ENCODE data around the gene EIF2S2.
"Not testable (repeated sequence)": the region's sequence is repeated elsewhere in the genome, so short reads cannot be mapped to it uniquely, and the experiment has no call there.

Gene EIF2S2, protein sequence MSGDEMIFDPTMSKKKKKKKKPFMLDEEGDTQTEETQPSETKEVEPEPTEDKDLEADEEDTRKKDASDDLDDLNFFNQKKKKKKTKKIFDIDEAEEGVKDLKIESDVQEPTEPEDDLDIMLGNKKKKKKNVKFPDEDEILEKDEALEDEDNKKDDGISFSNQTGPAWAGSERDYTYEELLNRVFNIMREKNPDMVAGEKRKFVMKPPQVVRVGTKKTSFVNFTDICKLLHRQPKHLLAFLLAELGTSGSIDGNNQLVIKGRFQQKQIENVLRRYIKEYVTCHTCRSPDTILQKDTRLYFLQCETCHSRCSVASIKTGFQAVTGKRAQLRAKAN

DNA sequence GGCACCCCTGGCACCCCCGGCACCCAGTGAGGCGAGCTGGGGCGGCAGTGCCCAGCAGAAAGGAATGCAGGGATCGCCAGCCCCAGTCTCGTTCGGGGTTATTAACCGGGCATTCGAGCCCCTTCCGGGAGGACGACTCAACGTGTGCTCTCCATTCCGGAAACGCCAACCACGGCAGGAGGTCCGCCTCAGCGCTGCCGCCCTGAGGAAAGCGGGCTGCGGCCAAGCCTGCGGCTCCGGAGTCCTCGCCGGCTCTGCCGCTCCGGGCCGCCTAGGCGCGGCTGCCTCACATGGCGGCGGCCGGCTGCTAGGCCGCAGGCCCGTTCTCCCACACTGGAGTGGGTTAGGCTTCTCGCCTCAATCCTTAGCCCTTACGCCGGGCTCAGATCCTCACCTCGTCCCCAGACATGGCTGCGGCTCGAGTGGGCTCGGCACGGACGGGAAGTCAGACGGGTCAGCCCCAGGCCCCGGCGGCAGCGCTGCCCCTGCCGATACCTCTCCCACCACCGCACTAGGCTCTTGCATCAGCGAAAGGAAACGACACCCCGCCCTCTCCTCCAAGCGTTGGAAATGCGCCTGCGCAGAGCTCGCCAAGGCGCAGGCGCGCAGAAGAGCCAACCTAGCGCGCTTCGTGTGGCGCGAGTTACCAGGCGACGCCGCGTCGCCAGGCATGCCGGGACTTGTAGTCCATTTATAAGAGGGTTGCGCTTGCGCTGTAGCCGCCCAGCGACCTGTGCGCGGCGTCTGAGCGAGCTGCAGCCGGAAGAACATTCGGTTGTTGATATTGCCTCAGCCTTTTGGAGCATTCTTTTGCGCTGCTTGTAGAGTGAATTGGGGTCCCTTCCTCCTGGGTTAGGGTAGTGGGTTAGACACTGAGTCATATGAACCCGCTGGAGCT, at the start of gene EIF2S2:
Gene EIF2S2, minus strand, starts transcription at position 542 of the 898 bp plus-strand sequence. Its CDS starts 133 bp downstream, at position 409.
- peak; percentile 99 for DNase-seq

DNA sequence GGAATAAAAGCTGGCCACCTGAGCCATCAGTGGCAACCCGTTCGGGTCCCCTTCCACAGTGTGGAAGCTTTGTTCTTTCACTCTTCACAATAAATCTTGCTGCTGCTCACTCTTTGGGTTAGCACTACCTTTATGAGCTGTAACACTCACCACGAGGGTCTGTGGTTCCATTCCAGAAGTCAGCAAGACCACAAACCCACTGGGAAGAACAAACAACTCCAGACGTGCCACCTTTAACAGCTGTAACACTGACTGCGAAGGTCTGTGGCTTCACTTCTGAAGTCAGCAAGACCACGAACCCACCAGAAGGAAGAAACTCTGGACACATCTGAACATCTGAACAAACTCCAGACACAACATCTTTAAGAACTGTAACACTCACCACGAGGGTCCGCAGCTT, 45.7 kb upstream of the EIF2S2 start:
- not testable (repeated sequence) for DNase-seq

DNA sequence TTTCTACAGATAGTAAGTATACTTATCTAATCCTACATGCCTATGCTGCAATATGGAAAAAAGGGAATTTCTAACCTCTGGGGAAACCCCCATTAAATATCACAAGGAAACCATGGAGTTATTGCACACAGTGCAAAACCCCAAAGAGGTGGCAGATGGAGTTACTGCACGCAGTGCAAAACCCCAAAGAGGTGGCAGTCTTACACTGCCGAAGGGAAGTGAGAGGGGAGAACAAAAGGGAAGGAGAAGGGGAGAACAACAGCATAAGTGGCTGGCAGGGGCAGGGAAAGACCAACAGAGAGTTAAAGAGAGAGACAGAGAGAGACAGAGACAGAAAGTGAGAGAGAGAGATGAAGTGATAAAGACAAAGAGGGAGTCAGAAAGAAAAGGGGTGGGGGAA, 43.8 kb upstream of the EIF2S2 start:
- DNase-seq, result no peak

DNA sequence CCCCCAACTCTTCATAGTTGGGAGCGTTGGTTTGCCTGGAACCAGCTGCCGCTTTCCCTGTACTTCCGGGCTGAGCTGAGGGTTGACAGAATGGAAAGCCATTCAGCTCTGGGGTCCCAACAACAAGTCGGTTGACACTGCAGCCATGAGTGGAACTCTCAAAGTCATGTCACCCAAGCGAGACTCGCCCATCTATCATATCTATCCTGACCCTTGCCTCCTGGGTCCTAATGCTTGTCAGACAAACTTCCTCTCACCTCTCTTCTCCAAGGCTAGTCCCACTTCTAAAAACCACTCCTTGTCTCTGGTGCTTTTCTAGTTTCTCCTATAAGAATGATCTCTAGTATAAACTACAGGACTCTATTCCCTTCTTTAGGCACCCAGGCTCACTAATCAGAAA, 41.1 kb upstream of the EIF2S2 start:
- DNase-seq, result not testable (repeated sequence)

DNA sequence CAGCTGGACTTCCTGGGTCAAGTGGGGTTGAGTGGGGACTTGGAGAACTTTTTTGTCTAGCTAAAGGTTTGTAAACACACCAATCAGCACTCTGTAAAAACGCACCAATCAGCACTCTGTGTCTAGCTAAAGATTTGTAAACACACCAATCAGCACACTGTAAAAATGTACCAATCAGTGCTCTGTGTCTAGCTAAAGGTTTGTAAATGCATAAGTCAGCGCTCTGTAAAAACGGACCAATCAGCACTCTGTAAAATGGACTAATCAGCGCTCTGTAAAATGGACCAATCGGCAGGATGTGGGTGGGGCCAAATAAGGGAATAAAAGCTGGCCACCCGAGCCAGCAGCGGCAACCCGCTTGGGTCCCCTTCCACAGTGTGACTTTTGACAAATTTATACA, 40.0 kb upstream of the EIF2S2 start:
- not testable (repeated sequence) for DNase-seq

DNA sequence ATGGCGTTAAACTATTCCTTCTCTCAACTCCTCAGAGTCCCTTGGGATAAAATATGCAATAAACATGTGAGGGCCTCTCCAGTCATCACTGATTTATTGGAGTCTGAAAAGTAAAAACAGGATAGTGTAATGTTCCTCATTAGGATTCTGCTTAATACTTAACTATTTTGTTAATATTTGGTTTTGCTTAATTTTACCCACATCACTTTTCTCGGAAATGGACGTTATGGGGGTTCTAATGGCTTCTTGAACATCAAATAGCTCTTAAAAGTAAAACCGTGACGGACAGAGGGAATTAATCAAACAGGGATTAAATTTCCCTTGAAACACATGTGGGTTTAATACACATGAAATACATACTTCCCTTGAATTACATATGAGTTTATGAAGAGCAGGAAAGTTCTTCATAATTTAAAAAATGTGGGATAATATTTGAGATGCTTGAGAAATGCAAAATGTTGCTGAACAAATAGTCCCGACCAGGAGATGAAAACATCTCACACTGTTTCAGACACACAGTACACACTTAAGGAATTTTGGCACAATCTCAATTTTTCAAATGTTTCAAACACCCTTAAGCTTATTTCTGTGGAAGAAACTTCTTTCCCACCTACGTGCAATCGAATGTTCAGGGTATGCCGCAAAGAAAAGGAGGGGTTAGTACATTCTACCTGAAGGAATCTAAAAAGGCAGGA, 38.4 kb upstream of the EIF2S2 start:
- no peak for DNase-seq

DNA sequence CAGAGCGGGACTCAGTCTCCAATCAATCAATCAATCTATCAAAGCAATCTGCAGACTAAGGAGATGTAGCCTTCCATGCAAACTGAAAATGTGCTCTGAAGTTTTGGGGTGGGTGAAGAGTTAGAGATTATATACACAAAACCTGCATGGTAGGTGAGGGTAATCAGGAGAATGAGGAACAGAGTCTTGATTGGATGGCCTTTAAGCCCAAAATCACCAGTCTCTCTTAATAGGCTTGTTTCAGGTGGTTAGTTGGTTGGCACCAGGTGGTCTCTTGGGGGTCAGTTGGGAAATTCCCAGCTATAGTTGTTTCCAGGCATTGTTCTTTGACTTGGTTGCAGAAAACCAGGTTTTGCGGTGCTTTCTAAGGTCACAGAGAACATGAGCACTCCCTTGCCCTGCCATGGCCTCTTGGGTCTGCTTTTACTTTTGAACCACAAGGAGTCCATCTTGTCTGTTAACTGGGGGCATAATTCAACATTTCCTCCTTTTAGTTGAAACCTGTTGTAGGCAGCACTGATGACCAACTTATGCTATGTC, 33.3 kb upstream of the EIF2S2 start:
- DNase-seq, result no peak

DNA sequence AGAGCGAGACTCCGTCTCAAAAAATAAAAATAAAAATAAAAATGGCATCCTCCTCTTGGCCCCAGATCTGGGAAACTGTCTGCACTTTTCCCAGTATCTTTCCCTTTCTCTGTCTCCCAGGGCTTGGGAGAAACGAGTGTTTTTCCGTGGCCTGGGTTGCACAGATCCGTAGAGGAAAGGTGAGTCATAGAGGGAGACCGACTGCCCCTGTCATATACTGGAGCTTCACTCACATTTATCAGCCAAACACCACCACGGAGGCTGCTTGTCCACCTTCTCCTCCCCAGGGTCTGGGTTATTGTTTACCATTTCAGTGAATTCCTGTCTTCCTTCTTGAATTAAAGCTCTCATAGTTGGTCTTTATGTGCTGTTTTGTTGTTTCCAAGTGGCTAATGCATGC, 31.9 kb upstream of the EIF2S2 start:
- DNase-seq, result no peak

DNA sequence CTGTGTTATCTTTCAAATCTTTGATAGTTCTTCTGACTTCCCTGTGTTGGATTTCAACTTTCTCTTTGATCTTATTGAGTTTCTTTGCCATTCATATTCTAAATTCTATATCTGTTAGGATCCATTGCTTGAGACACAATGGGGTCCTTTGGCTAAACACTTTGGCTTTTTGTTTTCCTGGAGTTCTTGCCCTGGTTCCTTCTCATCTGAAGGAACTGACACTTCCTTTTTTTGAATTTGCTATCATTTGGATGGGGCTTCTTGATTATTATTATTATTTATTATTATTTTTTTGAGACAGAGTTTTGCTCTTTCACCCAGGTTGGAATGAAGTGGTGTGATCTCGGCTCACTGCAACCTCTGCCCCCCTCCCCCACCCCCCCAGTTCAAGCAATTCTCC, 30.1 kb upstream of the EIF2S2 start:
- no peak for DNase-seq

DNA sequence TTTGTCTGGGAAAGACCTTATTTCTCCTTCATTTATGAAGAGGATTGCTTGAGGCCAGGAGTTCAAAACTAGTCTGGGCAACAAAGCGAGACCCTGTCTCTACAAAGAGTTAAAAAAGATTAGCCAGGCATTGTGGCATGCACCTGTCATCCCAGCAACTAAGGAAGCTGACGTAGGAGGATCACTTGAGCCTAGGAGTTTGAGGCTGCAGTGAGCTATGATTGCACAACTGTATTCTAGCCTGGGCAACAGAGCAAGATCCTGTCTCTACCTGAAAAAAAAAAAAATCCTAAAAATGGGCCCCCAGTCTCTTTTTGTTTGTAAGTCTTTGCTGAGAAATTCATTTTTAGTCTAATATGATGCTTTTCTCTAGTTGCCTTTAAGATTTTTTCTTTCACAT, 29.2 kb upstream of the EIF2S2 start:
- DNase-seq, result no peak

DNA sequence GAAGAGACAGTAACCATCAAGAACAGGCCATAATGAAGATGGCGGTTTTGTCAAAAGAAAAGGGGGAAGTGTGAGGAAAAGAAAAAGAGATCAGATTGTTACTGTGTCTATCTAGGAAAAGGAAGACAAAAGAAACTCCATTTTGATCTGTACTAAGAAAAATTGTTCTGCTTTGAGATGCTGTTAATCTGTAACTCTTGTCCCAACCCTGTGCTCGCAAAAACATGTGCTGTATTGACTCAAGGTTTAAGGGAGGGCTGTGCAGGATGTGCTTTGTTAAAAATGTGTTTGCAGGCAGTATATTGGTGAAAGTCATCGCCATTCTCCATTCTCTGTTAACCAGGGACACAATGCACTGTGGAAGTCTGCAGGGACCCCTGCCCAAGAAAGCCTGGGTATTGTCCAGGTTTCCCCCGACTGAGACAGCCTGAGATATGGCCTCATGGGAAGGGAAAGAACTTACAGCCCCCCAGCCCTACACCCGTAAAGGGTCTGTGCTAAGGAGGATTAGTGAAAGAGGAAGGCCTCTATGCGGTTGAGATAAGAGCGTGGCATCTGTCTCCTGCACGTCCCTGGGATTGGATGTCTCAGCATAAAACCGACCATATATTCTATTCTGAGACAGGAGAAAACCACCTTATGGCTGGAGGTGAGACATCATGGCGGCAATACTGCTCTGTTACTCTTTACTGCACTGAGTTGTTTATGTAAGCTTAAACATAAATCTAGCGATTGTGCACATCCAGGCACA, 23.7 kb upstream of the EIF2S2 start:
- DNase-seq, result not testable (repeated sequence)

DNA sequence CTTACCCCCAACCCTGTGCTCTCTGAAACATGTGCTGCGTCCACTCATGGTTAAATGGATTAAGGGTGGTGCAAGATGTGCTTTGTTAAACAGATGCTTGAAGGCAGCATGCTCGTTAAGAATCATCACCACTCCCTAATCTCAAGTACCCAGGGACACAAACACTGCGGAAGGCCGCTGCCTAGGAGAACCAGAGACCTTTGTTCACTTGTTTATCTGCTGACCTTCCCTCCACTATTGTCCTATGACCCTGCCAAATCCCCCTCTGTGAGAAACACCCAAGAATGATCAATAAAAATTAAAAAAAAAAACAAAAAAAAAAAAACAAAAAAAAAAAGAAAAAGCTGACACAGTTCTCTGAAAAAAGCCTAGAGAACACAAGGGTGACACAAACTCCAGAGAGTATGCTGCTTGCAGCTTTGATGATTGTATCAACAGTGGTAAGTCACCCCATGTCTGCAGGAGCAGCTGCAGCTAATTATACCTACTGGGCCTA, 21.4 kb upstream of the EIF2S2 start:
- DNase-seq, result not testable (repeated sequence)

DNA sequence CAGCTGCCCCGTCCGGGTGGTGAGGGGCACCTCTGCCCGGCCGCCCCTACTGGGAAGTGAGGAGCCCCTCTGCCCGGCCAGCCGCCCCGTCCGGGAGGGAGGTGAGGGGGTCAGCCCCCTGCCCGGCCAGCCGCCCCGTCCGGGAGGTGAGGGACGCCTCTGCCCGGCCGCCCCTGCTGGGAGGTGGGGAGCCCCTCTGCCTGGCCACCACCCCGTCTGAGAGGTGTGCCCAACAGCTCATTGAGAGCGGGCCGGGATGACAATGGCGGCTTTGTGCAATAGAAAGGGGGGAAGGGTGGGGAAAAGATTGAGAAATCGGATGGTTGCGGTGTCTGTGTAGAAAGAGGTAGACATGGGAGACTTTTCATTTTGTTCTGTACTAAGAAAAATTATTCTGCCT, 20.9 kb upstream of the EIF2S2 start:
- not testable (repeated sequence) for DNase-seq

DNA sequence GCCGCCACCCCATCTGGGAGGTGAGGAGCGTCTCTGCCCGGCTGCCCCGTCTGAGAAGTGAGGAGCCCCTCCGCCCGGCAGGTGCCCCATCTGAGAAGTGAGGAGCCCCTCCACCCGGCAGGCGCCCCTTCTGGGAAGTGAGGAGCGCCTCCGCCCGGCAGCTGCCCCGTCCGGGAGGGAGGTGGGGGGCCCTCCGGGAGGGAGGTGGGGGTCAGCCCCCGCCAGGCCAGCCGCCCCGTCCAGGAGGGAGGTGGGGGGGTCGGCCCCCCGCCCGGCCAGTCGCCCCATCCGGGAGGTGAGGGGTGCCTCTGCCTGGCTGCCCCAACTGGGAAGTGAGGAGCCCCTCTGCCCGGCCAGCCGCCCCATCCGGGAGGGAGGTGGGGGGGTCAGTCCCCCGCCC, 20.4 kb upstream of the EIF2S2 start:
- not testable (repeated sequence) for DNase-seq

DNA sequence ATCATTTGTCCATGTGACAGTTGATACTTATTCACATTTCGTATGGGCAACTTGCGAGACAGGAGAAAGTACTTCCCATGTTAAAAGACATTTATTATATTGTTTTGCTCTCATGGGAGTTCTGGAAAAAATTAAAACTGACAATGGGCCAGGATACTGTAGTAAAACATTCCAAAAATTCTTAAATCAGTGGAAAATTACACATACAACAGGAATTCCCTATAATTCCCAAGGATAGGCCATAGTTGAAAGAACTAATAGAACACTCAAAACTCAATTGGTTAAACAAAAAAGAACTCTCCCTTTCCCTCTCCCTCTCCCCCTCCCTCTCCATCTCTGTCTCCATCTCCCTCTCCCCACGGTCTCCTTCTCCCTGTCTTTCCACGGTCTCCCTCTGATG, 19.4 kb upstream of the EIF2S2 start:
- DNase-seq, result no peak

DNA sequence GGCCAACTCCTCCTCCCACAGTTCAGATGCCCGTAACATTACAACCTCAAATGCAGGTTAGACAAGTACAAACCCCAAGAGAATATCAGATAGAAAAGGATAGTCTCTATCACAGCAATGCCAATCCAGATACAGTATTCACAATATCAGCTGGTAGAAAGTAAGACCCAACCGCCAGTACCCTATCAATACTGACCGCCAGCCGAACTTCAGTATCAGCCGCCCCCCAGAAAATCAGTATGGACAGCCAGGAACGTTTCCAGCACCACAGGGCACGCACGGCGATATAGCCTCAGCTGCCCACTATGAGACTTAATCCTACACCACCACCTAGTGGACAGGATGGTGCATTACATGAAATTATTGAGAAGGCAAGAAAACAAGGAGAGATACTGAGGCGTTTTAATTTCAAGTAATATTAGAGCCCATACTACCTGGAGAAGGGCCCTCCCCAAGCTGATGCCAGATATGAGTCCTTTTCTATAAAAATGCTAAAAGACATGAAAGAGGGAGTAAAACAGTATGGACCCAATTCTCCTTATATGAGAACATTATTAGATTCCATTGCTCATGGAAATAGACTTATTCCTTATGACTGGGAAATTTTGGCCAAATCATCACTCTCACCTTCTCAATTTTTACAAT, 17.6 kb upstream of the EIF2S2 start:
- peak; percentile 82 for DNase-seq

DNA sequence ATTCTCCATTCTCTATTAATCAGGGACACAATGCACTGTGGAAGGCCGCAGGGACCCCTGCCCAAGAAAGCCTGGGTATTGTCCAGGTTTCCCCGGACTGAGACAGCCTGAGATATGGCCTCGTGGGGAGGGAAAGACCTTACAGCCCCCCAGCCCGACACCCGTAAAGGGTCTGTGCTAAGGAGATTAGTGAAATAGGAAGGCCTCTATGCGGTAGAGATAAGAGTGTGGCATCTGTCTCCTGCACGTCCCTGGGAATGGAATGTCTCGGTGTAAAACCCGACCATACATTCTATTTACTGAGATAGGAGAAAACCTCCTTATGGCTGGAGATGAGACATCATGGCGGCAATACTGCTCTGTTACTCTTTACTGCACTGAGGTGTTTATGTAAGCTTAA, 15.7 kb upstream of the EIF2S2 start:
- no peak for DNase-seq

DNA sequence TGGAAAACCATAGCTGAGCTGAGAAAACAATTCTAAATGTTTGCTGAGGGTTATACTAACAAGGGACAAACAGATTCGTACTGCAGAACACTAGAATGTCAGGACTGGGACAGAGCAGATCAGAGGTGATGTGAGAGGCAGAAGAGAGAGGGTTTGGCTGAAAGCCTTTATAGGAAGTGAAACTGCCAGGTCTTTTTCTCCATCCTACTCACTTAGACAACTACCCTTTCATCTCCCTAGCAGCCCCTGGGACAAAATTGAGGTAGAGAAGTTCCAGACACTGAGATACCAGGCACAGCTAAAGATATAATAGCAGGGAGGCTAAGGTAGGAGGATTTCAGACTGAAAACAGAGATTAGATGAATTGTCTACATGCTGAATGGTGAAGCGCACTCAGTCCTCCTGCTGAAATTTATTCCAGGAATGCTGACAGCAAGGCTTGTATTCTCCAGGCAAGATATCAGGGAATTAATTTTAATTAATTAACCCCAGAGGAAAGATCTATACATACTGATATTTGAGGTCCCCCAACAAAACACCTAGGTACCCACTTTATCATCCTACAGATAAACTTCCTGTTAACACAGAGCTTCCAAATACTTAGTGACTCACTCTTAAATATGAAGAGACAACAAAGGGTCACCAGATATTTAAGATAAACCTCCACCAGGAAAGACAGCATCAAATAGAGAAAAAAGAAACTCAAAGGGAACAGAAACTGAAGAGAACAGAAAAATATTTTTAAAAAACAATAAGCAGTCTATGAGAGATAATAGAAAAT, 12.6 kb upstream of the EIF2S2 start:
- DNase-seq, result no peak

DNA sequence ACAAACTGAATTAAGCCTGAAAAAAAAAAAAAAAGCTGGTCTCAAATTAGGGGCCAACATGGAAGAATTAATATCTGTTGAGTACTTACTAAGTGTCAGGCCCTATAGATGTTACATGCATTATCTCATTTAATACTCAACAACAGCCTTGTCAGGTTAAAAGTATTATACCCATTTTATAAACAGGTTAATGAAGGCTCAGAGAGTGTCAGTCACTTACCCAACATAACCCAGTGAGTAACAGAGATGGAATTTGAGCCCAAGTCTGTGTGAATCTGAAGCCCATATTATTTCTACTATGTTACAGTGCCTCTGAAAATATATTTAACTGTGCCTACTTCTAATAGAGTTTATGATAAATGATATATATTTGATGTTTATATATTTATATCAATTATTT, 11.3 kb upstream of the EIF2S2 start:
- DNase-seq, result no peak

DNA sequence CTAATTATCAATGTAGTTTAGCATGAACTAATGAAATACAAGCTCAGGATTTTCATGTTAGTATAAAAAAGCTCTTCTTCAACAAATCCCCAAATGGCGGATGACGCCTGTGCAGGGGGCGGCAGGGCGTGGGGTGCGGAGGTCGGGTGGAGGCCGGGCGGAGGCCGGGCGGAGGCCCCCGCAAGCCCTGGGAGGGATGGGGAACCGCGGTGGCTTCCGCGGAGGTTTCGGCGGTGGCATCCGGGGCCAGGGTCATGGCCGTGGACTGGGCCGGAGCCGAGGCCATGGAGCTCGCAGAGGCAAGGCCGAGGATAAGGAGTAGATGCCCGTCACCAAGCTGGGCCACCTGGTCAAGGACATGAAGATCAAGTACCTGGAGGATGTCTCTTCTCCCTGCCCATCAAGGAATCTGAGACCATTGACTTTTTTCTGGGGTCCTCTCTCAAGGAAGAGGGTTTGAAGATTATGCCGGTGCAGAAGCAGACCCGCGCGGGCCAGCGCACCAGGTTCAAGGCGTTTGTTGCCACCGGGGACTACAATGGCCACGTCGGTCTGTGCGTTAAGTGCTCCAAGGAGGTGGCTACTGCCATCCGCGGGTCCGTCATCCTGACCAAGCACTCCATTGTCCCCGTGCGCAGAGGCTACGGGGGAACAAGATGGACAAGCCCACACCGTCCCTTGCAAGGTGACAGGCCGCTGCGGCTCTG, 10.4 kb upstream of the EIF2S2 start:
- no peak for DNase-seq
